Measurements from ENCODE around the gene DDC.
A peak's percentile ranks its signal among the peaks of the same experiment; 100 is the strongest.
"Not testable (repeated sequence)": the region's sequence is repeated elsewhere in the genome, so short reads cannot be mapped to it uniquely, and the experiment has no call there.

The DDC gene

GRCh38 chr7:50553973-50554372 is 11.2 kb downstream of the DDC start:
- no peak for DNase-seq

DNA sequence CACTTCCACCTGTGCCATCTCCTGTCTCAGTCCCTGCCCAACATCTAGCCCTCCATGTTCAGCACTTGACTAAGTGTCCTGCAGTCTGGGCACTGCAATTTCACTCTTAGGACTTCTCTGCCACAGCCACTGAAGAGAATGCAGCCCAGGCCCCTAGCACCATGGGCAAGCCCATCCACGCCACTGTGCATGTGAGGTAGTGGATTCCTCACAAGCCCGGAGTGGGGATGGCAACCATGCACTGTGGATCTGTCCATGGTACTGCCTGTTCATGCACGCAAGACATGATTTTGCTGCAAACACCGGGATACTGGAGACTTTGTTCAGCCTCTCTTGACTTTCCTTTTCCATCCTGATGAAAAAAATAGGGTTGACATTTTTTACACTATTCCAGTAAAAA is 12.3 kb downstream of the DDC start:
- DNase-seq = no peak

GRCh38 chr7:50552139-50552538 is 13.1 kb downstream of the DDC start:
- DNase-seq = no peak

- DNase-seq = not testable (repeated sequence)
Measured at GRCh38 chr7:50545613-50546012, 19.6 kb downstream of the DDC start.

DNA sequence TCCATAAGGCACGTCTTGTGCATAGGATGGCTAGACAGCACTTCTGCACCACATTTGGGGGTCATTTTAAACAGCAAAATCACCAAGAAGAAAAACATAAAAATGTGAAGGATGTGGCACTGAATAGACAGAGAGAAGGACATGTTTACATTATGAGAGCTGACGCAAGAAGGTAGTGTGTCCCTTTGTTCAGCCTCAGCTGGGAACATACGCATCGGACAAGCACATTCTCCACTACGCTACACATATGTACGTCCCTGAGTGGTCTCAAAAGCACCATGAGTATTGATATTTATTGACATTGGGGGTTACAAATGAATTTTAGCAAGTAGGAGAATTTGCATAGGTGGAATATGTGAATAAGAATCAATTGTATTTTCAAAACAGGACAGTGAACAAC is 20.2 kb downstream of the DDC start:
- no peak for DNase-seq

DNA sequence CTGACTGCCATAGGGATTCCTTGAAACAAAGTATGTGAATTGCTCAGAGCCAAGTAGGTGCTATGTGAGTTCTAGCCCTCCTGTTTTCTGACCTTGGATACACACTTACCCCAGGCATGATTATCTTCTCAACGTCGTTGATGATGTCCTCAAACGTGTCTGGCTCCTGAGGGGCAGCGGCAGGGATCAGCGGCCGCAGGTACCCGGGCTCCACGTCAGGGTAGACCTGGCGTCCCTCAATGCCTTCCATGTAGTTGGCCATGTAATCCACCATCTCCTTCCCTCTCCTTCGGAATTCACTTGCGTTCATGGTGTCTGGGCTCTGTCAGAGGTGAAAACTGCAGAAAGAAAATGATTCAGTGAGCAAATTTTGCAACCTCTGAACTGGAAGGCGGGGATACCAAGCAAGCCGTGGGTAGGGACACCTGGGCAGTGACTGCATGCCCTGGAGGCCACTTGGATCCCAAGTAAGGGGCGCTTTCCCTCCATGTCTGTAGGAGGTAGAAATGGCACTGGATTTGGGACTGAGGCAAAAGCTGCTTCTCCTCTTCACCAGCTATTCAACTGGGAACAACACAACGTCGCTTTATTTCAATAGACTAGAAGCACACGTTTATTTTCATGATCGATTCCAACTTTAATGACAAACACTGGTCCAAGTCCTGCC is 21.3 kb downstream of the DDC start:
- DNase-seq = no peak

- no peak for DNase-seq
Measured at GRCh38 chr7:50542132-50542531, 23.1 kb downstream of the DDC start.

- DNase-seq = no peak
Measured at GRCh38 chr7:50540785-50541579, 24.2 kb downstream of the DDC start.

- no peak for DNase-seq
Measured at GRCh38 chr7:50539725-50540124, 25.5 kb downstream of the DDC start.

- DNase-seq = no peak
Measured at GRCh38 chr7:50538478-50538877, 26.7 kb downstream of the DDC start.

GRCh38 chr7:50537417-50537816 is 27.8 kb downstream of the DDC start:
- no peak for DNase-seq

DNA sequence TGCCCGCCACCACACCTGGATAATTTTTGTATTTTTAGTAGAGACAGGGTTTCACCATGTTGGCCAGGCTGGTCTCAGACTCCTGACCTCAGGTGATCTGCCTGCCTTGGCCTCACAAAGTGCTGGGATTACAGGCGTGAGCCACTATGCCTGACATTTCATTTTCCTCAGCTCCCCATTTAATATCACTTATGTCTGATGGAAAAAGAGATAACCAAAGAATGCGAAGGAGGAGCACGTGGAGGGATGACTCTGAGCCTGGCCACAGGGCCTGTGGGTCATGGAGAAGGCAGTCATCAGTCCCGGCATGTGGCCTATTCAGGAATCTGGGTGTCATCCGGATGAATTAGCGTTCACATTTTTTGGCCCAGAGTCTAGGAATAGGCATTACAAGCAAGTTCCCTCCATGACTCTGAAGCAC is 29.9 kb downstream of the DDC start:
- DNase-seq = not testable (repeated sequence)

- no peak for DNase-seq
Measured at GRCh38 chr7:50534690-50535290, 30.4 kb downstream of the DDC start.

DNA sequence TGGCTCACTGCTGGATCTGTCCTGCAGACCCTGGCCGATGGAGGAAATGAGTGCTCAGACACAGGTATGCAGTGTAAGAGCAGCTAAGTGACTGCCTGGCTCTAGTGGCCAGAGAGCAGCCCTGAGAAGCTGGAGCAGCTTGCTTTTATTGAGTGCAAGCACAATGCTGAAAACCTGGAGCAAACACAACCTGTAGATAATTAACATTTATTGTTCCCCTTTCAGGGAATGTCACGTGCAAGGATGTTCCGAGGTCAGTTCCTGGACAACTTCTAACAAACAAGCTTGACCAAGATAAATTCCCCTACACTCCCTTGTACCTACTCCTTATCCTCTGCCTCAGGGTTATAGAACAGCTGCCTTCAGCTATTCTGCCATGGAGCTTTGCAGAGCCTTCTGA is 31.3 kb downstream of the DDC start:
- DNase-seq = no peak

DNA sequence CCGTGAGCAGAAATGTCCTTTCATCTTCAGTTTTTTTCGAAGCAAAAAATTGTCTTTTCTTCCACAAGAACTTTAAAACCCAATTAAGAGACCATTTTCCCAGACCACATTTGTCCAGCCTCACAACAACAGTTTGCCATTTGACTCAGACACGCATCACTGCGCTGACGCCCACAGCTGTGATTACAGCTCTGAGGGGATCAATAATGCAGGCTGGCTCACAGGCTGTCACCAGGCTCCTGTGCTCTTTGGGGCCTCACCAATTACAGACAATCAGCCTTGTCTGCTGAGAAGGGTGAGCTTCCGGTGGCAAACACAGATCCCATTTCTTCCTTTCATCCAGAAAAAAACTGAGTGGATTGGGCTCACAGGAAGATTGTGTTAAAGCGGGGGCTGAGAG is 33.3 kb downstream of the DDC start:
- peak; percentile 51 for DNase-seq

DNA sequence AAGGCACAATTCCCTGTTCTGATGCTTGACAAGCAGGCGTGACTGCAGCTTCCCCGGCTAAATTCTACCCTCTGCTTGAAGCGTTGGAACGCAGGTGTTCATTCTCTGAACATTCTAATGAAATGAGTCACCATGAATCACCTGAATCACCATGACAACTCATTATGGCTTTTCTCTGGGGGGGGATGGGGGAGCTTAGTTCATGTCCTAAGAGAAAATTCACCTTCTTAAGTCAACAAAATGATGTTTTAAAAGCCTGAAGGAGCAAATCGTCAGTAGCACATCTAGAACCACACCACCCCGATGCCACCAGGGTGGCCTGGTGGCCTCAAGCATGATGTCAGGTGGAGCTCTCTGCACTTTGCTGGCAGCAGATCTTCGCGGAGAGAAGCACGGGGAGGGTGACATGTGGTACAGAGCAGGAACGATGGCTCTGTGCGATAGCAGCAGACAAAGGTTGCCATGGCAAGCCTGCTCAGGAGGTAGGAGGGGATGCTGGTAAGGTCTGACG is 33.7 kb downstream of the DDC start:
- DNase-seq = peak; percentile 42

GRCh38 chr7:50530766-50531165 is 34.4 kb downstream of the DDC start:
- DNase-seq = no peak

DNA sequence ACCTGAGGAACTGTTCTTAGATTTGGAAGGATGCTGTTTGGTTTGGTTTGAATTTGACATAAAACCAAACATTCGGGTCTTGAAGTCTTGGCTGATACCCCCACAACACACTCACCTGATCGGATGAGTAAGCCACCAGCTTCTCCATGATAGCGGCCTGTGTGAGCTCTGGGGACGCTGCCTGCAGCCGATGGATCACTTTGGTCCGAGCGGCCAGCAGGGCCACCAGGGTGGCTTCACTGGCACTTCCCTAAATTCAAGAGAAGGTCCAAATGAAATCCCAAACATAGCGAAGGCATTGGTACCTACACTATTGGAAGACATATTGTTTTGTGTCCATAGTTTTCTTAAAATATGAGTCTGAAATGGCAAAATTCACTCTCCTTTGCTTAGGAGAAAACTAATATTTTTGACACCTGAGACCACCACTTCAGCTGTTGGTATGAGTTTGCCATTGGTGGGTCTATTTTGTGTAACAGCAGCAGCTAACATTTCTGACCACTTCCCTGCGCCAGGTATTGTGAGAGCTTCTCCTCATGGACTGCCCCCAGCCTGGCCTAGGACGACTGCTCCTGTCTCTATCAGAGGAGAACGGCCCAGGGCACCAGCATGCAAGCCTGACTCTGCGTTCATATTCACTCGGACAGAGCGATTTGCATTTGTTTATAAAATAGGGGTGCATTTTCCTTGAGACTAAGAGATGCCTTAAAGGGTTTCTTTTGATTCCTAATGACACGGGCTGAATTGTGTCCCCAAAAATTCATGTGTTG is 35.9 kb downstream of the DDC start:
- no peak for DNase-seq

DNA sequence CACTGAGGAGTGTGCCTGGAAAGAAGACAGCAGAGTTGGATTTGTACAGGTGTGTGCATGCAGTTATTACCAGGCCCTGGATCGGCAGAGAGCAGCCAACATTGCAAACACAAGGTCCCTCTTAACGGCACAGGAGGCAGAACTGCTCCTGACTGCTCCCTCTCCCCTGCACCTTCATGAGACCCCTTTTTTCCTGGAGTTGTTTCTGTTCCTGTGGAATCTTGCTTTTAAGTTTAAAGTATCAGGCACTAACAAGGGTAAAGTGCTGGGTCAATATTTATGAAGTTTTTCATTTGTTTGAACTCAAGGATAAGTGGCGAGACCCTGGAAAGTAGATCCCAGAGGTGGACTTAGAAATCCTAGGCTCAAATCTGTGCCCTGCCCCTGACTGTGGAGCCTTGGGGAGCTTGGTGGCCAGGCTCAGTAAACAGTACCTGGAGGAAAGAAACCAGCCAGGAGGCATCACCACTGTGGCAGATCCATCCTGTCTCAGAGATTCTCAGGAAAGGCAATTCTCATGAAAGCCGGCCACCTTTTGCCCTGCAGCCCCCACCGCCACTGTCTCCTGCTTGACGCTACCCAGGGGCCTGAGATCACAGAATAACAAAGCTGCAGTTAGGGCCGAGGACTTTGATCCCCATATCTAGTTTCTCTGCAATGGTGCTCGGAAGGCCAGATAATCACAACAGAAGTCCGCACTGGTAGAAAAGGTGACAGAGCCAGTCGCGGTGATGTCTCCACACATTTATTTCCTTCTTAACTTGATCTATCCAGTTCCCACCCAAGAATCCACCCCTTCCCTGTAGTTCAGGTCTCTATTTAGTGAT is 36.7 kb downstream of the DDC start:
- no peak for DNase-seq

DNA sequence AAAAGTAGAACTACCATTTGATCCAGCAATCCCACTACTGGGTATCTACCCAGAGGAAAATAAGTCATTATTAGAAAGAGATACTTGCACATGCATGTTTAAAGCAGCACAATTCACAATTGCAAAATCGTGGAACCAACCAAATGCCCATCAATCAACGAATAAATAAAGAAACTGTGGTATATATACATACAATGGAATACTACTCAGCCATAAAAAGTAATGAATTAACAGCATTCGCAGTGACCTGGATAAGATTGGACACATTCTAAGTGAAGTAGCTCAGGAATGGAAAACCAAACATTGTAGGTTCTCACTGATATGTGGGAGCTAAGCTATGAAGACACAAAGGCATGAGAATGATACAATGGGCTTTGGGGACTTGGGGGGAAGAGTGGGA is 45.9 kb downstream of the DDC start:
- not testable (repeated sequence) for DNase-seq

DNA sequence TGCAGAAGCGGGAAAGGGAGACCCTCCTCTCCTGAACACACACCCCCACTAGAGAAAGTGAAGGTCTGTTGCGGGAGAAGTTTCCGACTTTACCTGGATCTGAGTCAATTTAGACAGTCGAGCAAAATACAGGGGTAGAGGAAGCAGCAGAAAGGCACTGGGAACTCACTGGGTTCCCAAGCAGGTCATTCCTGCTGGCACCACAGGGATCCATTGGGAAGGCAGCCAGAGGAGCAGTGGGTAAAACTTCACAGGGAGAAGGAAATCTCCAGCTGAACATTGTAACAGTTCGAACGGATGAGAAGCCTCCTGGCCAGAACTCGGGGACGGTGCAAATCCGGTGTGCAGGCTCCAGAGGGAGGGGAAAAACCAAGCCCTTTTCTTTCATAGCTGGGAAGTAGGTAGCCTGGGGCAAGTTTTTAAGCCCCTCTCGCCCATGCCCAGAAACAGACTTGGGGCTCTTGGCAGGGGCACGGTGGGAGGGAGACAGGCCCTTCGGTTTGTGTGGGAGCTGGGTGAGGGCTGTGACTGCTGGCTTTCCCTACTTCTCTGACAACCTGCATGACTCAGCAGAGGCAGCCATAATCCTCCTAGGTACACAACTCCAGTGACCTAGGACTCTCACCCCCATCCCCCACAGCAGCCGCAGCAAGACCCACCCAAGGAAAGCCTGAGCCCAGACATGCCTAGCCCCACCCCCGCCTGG is 51.9 kb downstream of the DDC start:
- no peak for DNase-seq

GRCh38 chr7:50512384-50512783 is 52.8 kb downstream of the DDC start:
- DNase-seq = no peak
